Stimulated activated CD4-positive, alpha-beta T cell treated with anti-CD3 and anti-CD28 coated beads, Interleukin-2, amount 100 ng/mL, for 24 hours (primary cell): ENCODE data around the gene MTFMT.
A peak's percentile ranks its signal among the peaks of the same experiment; 100 is the strongest.
"Not testable (repeated sequence)": the region's sequence is repeated elsewhere in the genome, so short reads cannot be mapped to it uniquely, and the experiment has no call there.

Experiments
- DNase-seq, 2 donors: peaks; one replicate each; pipeline ENCODE4 v3.0.0-alpha.2; 2020

The MTFMT gene

GRCh38 chr15:65059931-65060596, 30.6 kb upstream of the MTFMT start:
- DNase-seq = no peak

- DNase-seq = no peak
Measured at GRCh38 chr15:65059369-65059750, 29.9 kb upstream of the MTFMT start.

GRCh38 chr15:65058394-65059368, 29.2 kb upstream of the MTFMT start:
- no peak for DNase-seq

GRCh38 chr15:65057549-65057940, 28.1 kb upstream of the MTFMT start:
- DNase-seq = no peak

- DNase-seq = no peak
Measured at GRCh38 chr15:65056868-65057548, 27.6 kb upstream of the MTFMT start.

GRCh38 chr15:65056106-65056505, 26.7 kb upstream of the MTFMT start:
- DNase-seq = no peak

GRCh38 chr15:65055201-65055870, 25.9 kb upstream of the MTFMT start:
- DNase-seq = no peak

GRCh38 chr15:65054333-65055200, 25.1 kb upstream of the MTFMT start:
- DNase-seq = peak; percentile 63 to 72

- no peak for DNase-seq
Measured at GRCh38 chr15:65052956-65053355, 23.5 kb upstream of the MTFMT start.

- DNase-seq = no peak
Measured at GRCh38 chr15:65051266-65051665, 21.8 kb upstream of the MTFMT start.

- no peak for DNase-seq
Measured at GRCh38 chr15:65050270-65050669, 20.8 kb upstream of the MTFMT start.

GRCh38 chr15:65049418-65049840, 20.0 kb upstream of the MTFMT start:
- peak; percentile 90 to 92 for DNase-seq

- no peak for DNase-seq
Measured at GRCh38 chr15:65048241-65048640, 18.8 kb upstream of the MTFMT start.

- no peak for DNase-seq
Measured at GRCh38 chr15:65044724-65045481, 15.5 kb upstream of the MTFMT start, which contains the start of gene SLC51B. Gene SLC51B (plus strand): TSS chr15:65045387. CDS start chr15:65050005, 4,618 bp downstream.

GRCh38 chr15:65044218-65044617, 14.8 kb upstream of the MTFMT start:
- not testable (repeated sequence) for DNase-seq

- no peak for DNase-seq
Measured at GRCh38 chr15:65042776-65043327, 13.4 kb upstream of the MTFMT start.

GRCh38 chr15:65041787-65042186, 12.3 kb upstream of the MTFMT start:
- no peak for DNase-seq

- DNase-seq = no peak
Measured at GRCh38 chr15:65040461-65040860, 11.0 kb upstream of the MTFMT start.

- DNase-seq = no peak
Measured at GRCh38 chr15:65038836-65039235, 9.4 kb upstream of the MTFMT start.

- DNase-seq = no peak
Measured at GRCh38 chr15:65038428-65038827, 9.0 kb upstream of the MTFMT start.

- DNase-seq = no peak
Measured at GRCh38 chr15:65037309-65037708, 7.9 kb upstream of the MTFMT start.
